DMS153 (cell line): ENCODE results near the gene SERTAD2.

Source experiments
- DNase-seq: peaks from one replicate; lab custom pipeline; 2025; lab: John Stamatoyannopoulos, UW

The SERTAD2 gene

DNA sequence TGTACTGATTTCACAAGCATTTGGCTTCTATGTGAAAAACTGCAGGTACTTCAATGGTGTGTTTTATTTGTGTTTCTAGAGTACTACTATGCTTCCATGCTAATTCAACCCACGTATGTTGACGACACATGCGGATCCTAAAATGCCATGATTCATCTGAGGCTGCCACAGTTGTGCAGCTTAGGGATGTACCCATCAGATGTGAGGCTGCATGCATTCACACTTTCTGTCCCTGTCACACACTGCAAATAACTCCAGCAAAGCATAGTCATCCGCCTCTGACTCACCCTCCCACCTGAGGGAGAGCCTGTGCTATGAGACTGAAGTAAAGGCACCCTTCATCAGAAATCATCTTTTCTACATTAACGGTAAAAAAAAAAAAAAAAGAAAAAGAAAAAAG is 22.1 kb upstream of the SERTAD2 start:
- no peak for DNase-seq

DNA sequence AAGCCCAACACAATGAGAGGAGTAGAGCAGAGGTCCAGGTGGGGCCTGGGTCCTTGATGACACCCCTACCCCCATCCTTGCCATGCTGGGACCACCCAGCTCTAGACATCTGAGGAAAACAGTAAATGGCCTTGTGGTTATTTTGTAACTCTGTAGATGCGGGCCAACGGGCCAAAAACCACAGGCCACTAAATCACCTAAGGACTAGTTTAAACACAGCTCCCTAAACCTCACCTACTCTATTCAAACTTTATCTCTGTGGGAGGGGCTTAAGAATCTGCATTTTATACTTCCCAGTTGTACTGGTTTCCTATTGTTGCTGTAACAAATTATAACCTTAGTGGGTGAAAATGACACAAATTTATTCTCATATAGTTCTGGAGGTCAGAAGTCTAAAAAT is 19.0 kb upstream of the SERTAD2 start:
- no peak for DNase-seq

DNA sequence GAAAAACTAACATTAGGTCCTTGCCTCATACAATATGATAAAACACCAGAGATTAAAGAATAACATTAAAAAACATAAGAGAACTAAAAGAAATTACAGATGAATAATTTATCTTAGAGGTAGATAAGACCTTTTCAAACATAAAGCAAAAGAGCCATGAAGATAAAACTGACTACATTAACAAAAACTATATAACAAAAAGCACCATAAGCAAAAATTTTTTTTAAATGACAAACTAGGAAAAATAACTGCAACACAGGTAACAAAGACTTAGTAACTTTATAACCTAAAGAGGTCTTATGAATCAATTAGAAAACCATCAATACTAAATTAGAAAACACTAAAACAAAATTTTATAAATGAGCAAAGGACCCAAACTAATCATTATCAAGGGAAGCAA is 16.3 kb upstream of the SERTAD2 start:
- DNase-seq: no peak

DNA sequence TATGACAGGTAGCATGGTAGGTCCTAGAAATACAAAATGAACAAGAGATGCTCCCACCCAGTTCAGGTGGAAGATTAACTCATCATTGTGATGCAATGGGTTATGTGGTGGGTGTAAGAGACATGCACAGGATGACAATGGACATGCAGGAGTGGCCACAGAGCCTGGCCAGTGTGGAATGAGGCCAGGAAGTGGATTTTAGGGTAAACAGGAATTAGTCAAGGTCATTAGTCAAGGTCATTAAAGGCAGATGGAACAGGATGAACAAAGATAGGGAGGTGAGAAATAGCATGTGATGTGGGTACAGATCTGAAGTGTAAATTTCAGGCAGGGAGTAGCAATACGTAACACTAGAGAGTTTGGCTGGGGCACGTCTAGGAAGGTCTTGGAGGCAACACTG is 15.6 kb upstream of the SERTAD2 start:
- no peak for DNase-seq

DNA sequence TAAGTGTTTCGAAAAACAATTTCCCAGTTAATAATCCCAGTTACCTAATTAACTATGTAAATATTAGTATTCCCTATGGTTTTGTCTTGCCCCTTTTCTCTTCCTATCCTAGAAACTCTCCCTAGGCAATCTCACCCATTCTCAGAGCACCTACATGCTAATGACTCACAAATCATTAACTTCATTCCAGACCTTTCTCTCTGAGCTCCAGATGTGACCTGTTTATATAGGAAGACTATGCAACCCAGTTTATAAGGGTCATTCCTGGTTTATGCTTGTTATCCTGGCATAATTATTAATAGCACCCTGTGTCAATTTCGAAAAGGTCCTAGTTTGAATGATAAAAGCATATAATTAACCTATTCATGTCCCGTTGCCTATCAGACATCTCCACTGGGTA is 14.8 kb upstream of the SERTAD2 start:
- no peak for DNase-seq

DNA sequence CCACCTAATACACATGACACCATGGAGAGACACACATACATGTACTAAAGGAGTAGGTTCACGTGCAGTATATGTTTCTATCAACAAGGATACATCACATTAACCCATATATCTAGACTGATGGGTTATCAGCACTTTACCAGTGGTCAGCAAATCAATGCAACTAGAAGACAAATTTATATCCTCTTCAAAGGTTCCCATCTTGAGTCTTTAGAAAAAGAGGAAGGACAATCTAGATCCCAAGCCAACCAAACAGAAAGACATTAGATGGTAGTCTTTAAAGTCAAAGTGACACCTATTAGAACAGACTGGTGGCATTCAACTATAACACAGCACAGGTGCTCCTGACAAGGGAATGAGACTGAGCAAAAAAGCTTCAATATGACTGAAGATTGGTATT is 13.8 kb upstream of the SERTAD2 start:
- DNase-seq: no peak

DNA sequence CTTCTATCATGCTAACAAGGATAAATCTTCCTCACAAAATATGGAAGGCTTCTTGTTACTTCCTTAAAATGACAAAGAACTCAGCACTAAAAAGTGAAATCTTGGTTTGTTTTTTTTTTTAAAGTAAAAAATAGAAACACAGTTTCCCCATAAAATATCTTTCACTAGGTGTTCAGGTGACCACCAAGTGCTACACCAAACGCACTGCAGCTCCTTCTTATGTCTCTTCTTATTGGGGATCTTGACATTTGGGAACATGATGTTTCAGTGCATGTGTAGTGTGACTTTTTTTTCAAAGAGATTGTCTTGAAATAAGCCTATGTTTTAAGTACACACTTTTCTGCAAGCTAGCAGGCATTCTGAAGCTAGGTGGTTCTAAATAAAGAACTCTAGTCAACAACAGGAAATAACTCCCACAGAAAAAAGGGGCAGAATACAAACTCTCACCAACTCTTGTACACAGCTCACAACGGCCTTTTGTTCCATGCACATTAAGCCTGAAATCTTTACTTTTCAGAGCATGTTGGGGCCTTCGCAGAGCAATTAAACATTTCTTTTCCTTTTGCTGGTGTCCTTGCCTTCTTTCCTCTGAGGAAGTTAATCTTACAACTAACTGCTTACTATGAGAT is 13.2 kb upstream of the SERTAD2 start:
- DNase-seq: no peak

DNA sequence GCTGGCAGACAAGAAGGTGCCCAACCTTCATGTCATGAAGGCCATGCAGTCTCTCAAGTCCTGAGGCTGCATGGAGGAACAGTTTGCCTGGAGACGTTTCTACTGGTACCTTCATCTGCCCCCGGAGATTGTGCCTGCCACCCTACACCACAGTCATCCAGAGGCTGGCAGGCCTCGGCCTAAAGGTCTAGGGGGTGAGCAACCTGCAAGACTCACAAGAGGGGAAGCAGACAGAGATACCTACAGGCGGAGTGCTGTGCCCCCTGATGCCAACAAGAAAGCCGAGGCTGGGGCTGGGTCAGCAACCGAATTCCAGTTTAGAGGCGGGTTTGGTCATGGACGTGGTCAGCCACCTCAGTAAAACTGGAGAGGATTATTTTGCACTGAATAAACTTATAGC is 12.0 kb upstream of the SERTAD2 start:
- DNase-seq: no peak

DNA sequence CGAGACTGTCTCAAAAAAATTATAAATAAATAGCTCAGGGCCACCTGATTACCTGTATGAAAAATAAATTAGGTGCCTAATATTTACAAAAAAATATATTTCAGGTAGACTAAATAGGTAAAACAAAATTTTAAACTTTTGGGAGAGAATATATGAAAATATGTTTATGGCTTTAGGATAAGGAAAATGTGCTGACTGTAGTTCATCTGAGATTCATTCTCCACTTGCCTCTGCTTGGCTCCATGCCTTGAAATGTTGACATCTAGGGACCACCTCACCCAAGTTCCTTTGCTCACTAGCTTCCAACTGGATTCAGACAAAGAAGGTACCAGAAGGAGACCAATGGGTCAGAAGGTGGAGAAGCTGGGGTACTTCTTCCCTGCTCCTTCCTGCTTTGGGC is 9.7 kb upstream of the SERTAD2 start:
- no peak for DNase-seq

DNA sequence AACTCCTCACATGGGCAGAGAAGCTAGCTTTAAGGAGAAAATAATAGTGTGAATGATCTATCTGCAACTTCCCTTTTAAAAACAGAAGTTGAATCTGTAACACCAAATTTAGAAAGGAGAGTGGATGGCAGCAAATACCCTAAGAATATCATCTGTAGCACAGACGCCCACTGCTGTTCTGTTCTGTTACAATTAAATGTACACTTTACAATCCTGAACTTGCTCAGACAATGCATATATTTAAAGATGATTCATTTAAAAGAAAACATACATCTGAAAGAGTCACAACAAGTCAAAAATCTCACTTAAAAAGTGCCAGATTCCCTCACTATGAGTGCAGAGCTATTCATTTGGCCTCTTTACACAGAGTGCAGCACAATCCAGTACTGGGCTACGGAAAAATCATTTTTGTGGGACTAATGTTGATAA is 8.0 kb upstream of the SERTAD2 start:
- DNase-seq: no peak

DNA sequence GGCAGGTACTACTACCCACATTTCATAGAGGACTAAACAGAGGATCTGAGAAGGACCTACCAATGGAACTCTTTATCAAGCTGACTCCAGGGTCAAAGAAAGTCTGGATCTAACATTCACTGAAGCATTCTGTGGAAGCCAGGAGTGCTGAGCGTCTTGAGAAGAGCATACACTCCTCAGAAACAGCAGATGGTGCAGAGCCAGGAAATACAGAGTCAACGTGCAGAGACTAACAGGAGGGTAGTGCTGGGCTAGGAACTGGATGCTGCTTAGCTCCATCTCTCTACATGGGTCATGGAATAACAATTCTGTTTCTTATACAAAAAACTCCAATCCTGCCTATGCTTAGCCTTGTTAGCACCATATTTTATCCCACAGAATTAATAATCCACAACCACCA is 5.5 kb upstream of the SERTAD2 start:
- no peak for DNase-seq

DNA sequence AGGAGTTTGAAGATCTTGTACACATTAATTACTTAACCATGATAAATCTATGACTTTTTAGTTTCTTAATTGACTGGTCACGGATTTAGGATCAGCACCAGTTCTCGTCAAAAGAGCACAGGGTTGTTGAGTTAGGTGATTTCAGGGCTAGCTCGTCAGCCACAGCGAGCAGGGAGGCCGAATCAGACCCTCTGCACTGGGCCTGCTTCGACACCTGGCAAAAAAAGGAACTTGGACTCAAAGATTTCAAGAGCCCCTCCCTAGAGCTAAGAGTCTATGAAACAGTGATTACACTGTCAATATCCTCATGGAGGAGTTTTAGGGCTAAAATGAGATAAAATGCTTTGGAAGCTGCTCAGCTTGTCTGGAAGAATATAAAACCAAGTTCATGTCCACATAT is 4.6 kb upstream of the SERTAD2 start:
- DNase-seq: no peak

DNA sequence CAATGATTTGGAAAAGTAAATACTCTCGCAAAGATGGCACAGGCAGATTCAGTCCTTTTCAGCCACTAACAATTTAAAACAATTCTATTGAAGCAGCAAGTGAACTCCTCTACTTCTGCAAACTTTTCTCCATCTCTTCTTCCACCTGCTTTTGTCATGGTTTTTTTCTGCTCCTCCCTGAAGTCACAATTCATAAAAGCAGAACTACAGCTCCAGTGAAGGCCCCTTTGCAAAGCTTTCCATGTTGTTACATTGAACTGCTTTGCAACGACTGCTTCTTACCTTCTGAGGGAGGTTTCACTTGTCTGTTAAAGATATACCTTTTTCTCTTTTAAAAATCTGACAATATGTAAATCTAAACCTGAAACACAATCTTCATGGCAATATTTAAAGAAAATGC is 3.7 kb upstream of the SERTAD2 start:
- no peak for DNase-seq

DNA sequence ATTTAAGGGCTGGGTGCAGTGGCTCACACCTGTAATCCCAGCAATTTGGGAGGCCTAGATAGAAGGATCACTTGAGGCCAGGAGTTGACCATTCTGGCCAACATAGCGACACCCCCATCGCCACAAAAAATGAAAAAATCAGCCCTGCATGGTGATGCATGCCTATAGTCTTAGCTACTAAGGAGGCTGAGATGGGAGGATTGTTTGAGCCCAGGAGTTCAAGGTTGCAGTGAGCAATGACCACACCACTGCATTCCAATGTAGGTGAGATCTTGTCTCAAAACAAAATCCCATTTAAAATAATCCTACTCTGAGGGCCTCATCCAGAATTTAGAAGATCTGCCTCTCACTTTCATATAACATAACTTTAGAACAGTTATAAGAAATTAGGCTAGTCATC is 2.7 kb upstream of the SERTAD2 start:
- DNase-seq: no peak

DNA sequence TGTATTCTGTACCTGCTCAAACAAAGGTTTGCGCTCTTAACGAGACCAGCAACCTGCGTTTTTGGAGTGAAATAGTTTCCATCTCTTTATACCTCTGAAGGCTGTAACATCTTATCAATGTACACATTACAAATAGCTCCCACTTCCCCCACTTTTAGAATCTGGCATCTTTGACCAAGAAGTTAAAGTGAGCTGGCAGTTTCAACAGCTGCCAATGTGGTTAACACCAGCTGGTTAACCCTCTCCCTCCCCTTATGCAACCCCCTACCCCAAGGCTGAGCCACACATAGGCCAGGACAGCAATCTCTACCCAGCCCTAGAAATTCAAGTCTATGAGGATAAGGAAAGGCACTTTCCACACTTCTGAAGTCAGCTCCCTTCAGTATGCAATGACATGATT is 2.2 kb upstream of the SERTAD2 start:
- no peak for DNase-seq

DNA sequence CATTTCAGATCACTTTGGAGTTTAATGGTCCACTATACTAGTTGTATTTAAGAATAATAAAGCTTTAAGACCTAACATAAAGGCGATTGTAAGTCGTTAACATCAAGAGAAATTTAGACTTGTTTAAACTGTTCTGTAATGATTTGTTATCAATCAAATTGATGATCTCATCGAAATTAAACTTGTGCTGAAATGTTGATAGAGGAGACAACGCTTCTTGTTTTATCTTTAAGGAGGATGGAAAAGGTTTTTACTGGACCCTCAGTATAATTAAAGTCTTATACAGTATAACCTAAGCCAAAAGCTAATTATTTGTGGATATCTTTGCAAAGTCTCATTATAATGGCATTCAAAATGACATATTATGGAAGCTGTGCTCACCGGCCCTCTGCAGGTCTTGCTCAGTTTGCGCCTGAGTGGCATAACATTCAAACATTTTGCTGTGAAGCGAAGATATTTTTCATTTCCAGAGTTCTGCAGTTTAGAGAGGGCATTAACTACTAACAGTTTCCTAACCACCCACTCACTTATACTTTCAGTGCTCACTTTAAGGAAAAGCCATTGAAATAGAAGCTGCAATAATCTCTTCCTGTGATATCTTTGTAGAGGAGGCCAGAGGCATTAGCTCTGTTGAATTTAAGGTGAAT is 1.4 kb upstream of the SERTAD2 start:
- no peak for DNase-seq

DNA sequence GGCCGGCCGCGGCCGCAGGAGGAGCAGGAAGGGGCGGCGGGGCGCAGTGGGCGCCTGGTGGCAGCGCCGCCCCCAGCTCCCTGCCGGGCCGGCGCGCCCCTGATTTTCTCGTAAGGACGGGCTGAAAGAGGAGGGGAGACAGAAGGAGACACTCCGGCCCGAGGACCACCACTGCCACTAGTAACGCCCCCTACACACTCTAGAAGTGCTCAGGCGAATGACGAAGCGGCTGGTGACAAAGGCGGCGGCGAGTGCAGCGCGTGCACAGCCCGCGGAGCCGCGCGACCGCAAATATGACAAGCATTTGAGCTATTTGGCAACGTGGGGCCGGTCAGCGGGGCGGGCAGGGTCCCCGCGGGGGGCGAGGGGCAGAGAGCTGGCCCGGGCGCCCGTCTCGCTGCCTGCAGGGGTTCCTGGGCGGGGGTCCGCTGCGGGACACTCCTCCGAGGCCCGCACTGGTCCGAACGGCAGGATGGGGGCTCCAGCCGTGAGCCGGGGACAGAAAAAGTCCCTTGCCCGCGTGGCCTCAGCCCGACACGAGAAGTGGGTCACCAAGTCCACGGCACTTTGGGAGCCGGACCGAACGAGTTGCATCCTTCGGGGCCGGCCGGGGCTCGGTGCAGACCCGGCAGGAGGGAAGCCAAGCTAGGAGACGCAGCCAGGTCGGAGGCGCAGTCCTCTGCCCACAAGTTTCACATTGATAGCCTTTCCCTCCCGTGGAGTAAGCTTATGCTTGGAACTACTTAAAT is 524 bp upstream of the SERTAD2 start:
- peak; percentile 52 for DNase-seq

DNA sequence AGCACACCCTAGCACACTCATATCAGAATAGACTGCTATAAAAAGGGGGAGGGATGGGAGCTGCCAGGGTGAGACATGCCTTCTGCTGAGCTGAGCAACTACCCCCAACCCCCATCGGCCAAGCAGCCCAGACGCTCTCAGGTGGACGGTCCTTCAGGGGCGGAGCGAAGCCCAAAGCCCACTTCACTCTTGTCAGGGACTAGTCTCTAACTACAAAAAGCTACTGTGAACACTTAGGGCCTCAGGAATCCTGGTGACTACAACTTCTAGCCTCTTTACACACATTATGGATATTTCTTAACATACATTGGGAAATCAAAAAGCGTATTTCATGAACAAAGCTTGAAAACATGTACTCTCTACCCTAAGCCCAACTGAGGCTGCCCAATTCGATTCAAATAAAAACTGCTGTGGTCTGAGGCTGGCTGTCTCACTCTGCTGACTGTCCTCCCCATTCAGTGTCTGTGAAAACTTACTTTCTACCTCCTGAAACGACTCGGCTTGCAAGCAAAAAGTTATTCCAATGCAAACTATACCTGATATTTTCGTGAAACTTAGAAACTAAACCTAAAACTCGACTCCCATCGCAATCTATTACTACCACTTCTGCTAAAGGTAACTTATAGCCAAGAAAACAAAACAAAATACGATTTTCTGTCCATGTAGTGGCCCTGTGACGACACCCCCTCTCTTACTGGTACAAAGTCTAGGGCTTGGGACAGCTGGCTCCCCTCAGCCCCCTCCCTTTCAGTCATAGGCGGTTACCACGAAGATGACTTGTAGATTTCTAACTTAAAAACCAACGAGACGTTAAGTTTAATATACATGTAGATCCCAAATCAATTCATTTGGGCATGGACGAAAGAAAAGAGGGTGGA is 1.2 kb downstream of the SERTAD2 start:
- DNase-seq: no peak

DNA sequence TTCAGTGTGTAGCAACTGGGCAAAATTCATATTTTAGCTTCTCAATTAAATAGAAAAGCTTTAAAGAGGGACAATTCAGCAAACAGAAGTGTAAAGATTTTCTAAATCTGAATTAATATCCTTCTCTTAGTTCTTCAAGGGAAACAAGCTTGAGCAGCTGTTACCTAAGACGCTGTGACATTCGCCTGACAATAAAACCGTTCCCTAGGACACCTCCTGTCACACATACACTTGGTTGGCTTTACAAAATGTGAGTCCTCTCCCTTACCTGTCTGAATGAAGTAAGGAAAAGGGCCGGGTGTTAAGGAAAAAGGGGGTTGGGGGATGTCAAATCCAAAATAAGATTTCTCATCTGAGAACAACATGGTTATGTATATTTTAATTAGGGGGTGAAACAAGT is 2.1 kb downstream of the SERTAD2 start:
- no peak for DNase-seq

DNA sequence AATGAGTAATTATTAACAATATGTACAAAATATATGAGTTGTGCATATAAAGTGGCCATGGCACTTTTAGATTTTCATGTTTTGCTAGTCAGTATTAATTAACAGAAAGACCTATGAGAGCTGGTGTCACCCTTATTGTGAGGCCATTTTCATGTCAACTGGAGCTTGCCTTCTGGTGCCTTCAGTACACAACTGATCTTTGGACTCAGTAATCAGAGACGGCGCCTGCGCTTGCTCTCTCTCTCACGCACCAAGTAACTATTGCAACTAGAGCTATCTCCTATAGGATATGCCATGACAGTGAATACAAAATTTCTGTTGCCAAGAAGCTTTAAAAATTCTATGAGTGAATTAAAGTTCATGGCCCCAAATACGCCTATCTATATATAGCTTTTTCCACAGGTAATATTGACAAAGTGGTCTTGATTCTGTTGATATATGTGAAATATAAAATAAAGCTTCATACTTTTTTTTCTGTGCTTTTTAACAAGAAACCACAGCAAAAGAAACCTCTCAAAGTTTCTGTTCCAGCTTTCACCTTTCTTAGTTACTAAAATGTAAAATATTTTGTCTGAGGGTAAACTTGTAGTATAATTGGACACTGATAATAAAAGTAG is 2.9 kb downstream of the SERTAD2 start:
- no peak for DNase-seq

DNA sequence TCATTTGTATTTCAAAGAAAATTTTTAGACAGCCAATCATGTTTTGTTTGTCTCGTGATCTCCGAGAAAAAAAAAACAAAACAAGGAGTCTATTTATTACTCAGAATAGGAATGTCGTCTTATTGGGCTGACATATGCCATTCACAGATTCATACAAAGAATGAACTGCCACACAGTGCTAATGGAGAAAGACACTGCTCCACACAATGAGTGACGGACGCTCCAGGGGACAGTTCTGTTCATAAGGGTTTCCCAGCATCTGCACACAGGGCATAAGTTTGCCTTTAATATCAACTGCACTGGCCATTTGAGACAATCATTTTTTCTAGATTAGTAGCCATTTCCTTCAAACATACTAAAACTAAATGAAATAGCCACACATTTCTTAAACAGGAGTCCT is 3.4 kb downstream of the SERTAD2 start:
- no peak for DNase-seq

DNA sequence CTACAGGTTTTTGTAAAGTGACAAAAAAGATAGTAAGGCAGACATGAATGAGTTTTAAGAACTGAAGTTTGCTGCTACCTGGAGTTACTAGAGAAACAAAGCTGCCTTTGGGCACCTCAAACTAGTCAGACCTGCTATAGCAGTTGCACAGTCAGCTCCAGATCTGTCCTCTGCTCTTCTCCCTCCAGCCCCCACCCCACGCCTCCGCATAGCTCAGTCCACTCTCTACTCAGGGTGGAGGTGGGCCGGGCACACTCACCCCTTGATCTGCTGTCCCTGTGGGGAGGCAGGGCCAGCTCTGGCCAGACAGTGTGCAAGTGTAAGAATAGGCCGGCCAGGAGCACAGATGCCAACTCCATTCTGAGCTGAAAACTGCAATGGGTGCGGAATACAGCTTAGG is 4.1 kb downstream of the SERTAD2 start:
- DNase-seq: no peak
